H9 (cell line): ENCODE results near the gene PRR20A. TPM values are rescaled to one million over a fixed set of nuclear protein-coding genes. Genes with fewer than 3 reads are reported as not detected.

ENCODE experiments used
- DNase-seq: peaks from one replicate; pipeline ENCODE4 v3.0.0-alpha.2; 2017
- H2AFZ ChIP-seq: one replicate; pipeline ENCODE4 v1.6.1; 2013; ENCODE audit warnings: mild to moderate bottlenecking, low read length, control low read depth, moderate library complexity
- H2AK5ac ChIP-seq: 2 replicates; pipeline ENCODE4 v1.6.1; 2013; ENCODE audit warnings: low read length, control low read depth, mixed read lengths; ENCODE audit not compliant: insufficient read length
- H2BK120ac ChIP-seq: one replicate; pipeline ENCODE4 v1.6.1; 2013; ENCODE audit warnings: low read depth, mild to moderate bottlenecking, low read length, control low read depth, inconsistent platforms; ENCODE audit not compliant: poor library complexity, severe bottlenecking
- H2BK12ac ChIP-seq: 2 replicates; pipeline ENCODE4 v1.6.1; 2013; ENCODE audit warnings: low read length, control low read depth, mixed read lengths, low read depth; ENCODE audit not compliant: insufficient read length
- H2BK15ac ChIP-seq: 2 replicates; pipeline ENCODE4 v1.6.1; 2013; ENCODE audit warnings: low read depth, low read length, control low read depth
- H2BK20ac ChIP-seq: one replicate; pipeline ENCODE4 v1.6.1; 2013; ENCODE audit warnings: low read depth, mild to moderate bottlenecking, low read length, control low read depth, inconsistent platforms; ENCODE audit not compliant: poor library complexity, severe bottlenecking
- H2BK5ac ChIP-seq: 2 replicates; pipeline ENCODE4 v1.6.1; 2013; ENCODE audit warnings: low read length, control low read depth, mixed read lengths; ENCODE audit not compliant: insufficient read length
- H3K14ac ChIP-seq: 2 replicates; pipeline ENCODE4 v1.6.1; 2013; ENCODE audit warnings: low read length, control low read depth; ENCODE audit not compliant: insufficient read depth
- H3K18ac ChIP-seq: 2 replicates; pipeline ENCODE4 v1.6.1; 2013; ENCODE audit warnings: low read depth, mild to moderate bottlenecking, mixed read lengths, low read length, control low read depth; ENCODE audit not compliant: insufficient read length
- H3K23ac ChIP-seq: 2 replicates; pipeline ENCODE4 v1.6.1; 2013; ENCODE audit warnings: low read length, control low read depth, mixed read lengths, low read depth; ENCODE audit not compliant: insufficient read length
- H3K23me2 ChIP-seq: 2 replicates; pipeline ENCODE4 v1.6.1; 2013; ENCODE audit warnings: low read depth, mild to moderate bottlenecking, mixed read lengths, low read length, control low read depth; ENCODE audit not compliant: insufficient read length, poor library complexity, severe bottlenecking
- H3K27ac ChIP-seq: 2 replicates; pipeline ENCODE4 v1.5.1; 2013; ENCODE audit warnings: low read length, control low read depth, mixed read lengths, low read depth; ENCODE audit not compliant: insufficient read length
- H3K27me3 ChIP-seq: 2 replicates; pipeline ENCODE4 v1.6.1; 2013; ENCODE audit warnings: low read length, control low read depth, inconsistent platforms; ENCODE audit not compliant: insufficient read depth
- H3K4ac ChIP-seq: 2 replicates; pipeline ENCODE4 v1.6.1; 2013; ENCODE audit warnings: low read depth, mild to moderate bottlenecking, control low read depth, inconsistent platforms, low read length, moderate library complexity
- H3K4me1 ChIP-seq: 2 replicates; pipeline ENCODE4 v1.6.1; 2013; ENCODE audit warnings: low read length, control low read depth, inconsistent platforms; ENCODE audit not compliant: insufficient read depth
- H3K4me2 ChIP-seq: 2 replicates; pipeline ENCODE4 v1.6.1; 2013; ENCODE audit warnings: low read length, control low read depth, mixed read lengths; ENCODE audit not compliant: insufficient read length, insufficient read depth
- H3K56ac ChIP-seq: 2 replicates; pipeline ENCODE4 v1.6.1; 2013; ENCODE audit warnings: low read depth, mild to moderate bottlenecking, mixed read lengths, low read length, control low read depth; ENCODE audit not compliant: insufficient read length
- H3K79me1 ChIP-seq: 2 replicates; pipeline ENCODE4 v1.6.1; 2013; ENCODE audit warnings: low read depth, mild to moderate bottlenecking, moderate library complexity, low read length, control low read depth, inconsistent platforms; ENCODE audit not compliant: insufficient read depth, poor library complexity, severe bottlenecking
- H3K79me2 ChIP-seq: 2 replicates; pipeline ENCODE4 v1.6.1; 2013; ENCODE audit warnings: low read length, control low read depth, inconsistent platforms; ENCODE audit not compliant: insufficient read depth
- H3K9ac ChIP-seq: 2 replicates; pipeline ENCODE4 v1.6.1; 2013; ENCODE audit warnings: low read length, control low read depth, mixed read lengths; ENCODE audit not compliant: insufficient read length; ENCODE audit errors: extremely low read depth
- H3K9me3 ChIP-seq: one replicate; pipeline ENCODE4 v1.6.1; 2013; ENCODE audit warnings: low read depth, low read length, inconsistent platforms; ENCODE audit not compliant: control insufficient read depth
- H3T11ph ChIP-seq: one replicate; pipeline ENCODE4 v1.6.1; 2013; ENCODE audit warnings: mild to moderate bottlenecking, low read length, control low read depth, inconsistent platforms
- H4K20me1 ChIP-seq: one replicate; pipeline ENCODE4 v1.6.1; 2013; ENCODE audit not compliant: control insufficient read depth, insufficient read length, insufficient read depth
- H4K5ac ChIP-seq: 2 replicates; pipeline ENCODE4 v1.6.1; 2013; ENCODE audit warnings: low read depth, mild to moderate bottlenecking, mixed read lengths, low read length, control low read depth; ENCODE audit not compliant: insufficient read length
- H4K8ac ChIP-seq: replicated peaks from 2 replicates; pipeline ENCODE4 v1.6.1; 2013; ENCODE audit warnings: low read length, control low read depth, mixed read lengths, low read depth; ENCODE audit not compliant: insufficient read length
- H4K91ac ChIP-seq: 2 replicates; pipeline ENCODE4 v1.6.1; 2013; ENCODE audit warnings: low read depth, mild to moderate bottlenecking, moderate library complexity, mixed read lengths, low read length, control low read depth; ENCODE audit not compliant: insufficient read length
- H3K27ac Mint-ChIP-seq, 3 experiments: 2 replicates in 2 of 3; 3 replicates in 1 of 3; pipeline ENCODE4 v1.8.0; 2020 to 2021; ENCODE audit warnings: mixed read lengths in 3 of 3, mild to moderate bottlenecking in 1 of 3, moderate library complexity in 1 of 3
- H3K27me3 Mint-ChIP-seq: 2 replicates; pipeline ENCODE4 v1.8.0; 2021; ENCODE audit warnings: low read depth, mild to moderate bottlenecking, moderate library complexity, mixed read lengths
- H3K36me3 Mint-ChIP-seq, 3 experiments: 2 replicates in 2 of 3; 3 replicates in 1 of 3; pipeline ENCODE4 v1.8.0; 2020 to 2021; ENCODE audit warnings: low read depth in 3 of 3, mixed read lengths in 3 of 3; ENCODE audit not compliant: insufficient read depth in 1 of 3
- H3K4me1 Mint-ChIP-seq, 2 experiments: 2 replicates each; pipeline ENCODE4 v1.8.0; 2020; ENCODE audit warnings: mixed read lengths in 2 of 2
- H3K4me3 Mint-ChIP-seq, 2 experiments: 2 replicates in 1 of 2; 3 replicates in 1 of 2; pipeline ENCODE4 v1.8.0; 2020 to 2021; ENCODE audit warnings: mild to moderate bottlenecking in 2 of 2, mixed read lengths in 2 of 2, moderate library complexity in 1 of 2
- H3K9me3 Mint-ChIP-seq, 2 experiments: 2 replicates in 1 of 2; 3 replicates in 1 of 2; pipeline ENCODE4 v1.8.0; 2020; ENCODE audit warnings: mild to moderate bottlenecking in 2 of 2, mixed read lengths in 2 of 2, moderate library complexity in 1 of 2
- WGBS: extraction: QIAGEN DNeasy Blood & Tissue Kit; methylation state at CpG from one replicate; pipeline ENCODE4 v1.1.7; 2013; ENCODE audit warnings: missing lambda C conversion rate, low lambda C conversion rate, mixed read lengths; ENCODE audit not compliant: insufficient read length; ENCODE audit errors: extremely low coverage; 5-methylcytosine and 5-hydroxymethylcytosine counted together
- total RNA-seq: library from RNA; stranded (reverse); gene quantifications from 2 replicates; pipeline ENCODE4 v1.2.1, GENCODE V29; 2021
- TF ChIP-seq, protein P1 (sequence below): fragments of 200-600 bp; sonication (generic); conservative IDR thresholded peaks from 3 replicates; pipeline ENCODE4 v1.8.0; 2021; ENCODE audit warnings: antibody characterized with exemption, mild to moderate bottlenecking

PRR20A gene
- total RNA-seq, 1 experiment from 2014 or later = not detected

DNA sequence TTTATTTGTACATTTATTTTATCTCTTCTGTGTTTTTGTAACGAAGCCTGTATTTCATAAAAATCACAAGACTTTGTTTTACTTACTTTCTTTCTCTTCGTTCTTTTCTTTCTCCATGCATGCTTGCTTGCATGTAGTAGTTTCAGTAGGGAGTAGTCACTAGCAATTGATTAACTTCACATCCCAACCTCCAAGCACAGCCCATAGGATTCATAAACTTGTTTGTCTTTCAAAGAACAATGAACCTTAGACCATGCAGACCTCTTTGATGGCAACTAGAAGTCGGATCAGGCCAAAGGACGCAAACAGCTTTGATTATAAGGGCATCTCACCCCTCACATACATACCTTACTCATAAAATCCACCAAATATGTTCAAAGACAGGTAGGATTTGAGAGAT lies 3.1 kb upstream of the PRR20A start:
- 0 out of 5 replicates have a peak, but pooled peaks cover 0 to 2% of the 10 kb centered on the region in 2 experiments for H3K9me3 Mint-ChIP-seq

More for the DNA sequence above, 3.1 kb upstream of the PRR20A start:
- no peaks in the 10 kb centered on the region for H3K4me1 Mint-ChIP-seq
- H3K79me2 ChIP-seq = no peaks in the 10 kb centered on the region
- no CpG with 5 or more reads among the region's 4 CpGs for WGBS
- H3K18ac ChIP-seq = no peak overlapping the region
- no peaks in the 10 kb centered on the region; a peak in 1 of 7 replicates for H3K36me3 Mint-ChIP-seq
- no peak overlapping the region for H2BK15ac ChIP-seq
- no peaks in the 10 kb centered on the region for H3K27me3 Mint-ChIP-seq
- no peak overlapping the region for H3K4me2 ChIP-seq
- no peak overlapping the region for H2AK5ac ChIP-seq
- DNase-seq = no peak
- TF ChIP-seq, protein P1, sequence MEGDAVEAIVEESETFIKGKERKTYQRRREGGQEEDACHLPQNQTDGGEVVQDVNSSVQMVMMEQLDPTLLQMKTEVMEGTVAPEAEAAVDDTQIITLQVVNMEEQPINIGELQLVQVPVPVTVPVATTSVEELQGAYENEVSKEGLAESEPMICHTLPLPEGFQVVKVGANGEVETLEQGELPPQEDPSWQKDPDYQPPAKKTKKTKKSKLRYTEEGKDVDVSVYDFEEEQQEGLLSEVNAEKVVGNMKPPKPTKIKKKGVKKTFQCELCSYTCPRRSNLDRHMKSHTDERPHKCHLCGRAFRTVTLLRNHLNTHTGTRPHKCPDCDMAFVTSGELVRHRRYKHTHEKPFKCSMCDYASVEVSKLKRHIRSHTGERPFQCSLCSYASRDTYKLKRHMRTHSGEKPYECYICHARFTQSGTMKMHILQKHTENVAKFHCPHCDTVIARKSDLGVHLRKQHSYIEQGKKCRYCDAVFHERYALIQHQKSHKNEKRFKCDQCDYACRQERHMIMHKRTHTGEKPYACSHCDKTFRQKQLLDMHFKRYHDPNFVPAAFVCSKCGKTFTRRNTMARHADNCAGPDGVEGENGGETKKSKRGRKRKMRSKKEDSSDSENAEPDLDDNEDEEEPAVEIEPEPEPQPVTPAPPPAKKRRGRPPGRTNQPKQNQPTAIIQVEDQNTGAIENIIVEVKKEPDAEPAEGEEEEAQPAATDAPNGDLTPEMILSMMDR = no peak
- H3K79me1 ChIP-seq = no peaks in the 10 kb centered on the region
- no peak overlapping the region for H3K56ac ChIP-seq
- H3K23me2 ChIP-seq = no peaks in the 10 kb centered on the region
- no peaks in the 10 kb centered on the region for H3K9me3 ChIP-seq
- H4K20me1 ChIP-seq = no peaks in the 10 kb centered on the region
- H3T11ph ChIP-seq = no peak overlapping the region
- H2BK120ac ChIP-seq = no peak overlapping the region
- no peak overlapping the region for H2BK12ac ChIP-seq
- H3K27ac Mint-ChIP-seq = no peak overlapping the region
- no peaks in the 10 kb centered on the region for H3K27me3 ChIP-seq
- H3K9ac ChIP-seq = no peak overlapping the region
- H3K27ac ChIP-seq = no peak overlapping the region
- no peak overlapping the region for H4K91ac ChIP-seq
- H3K14ac ChIP-seq = no peak overlapping the region
- no peak overlapping the region for H3K4me3 Mint-ChIP-seq
- no peak overlapping the region for H3K4ac ChIP-seq
- H2AFZ ChIP-seq = no peak overlapping the region
- H3K4me1 ChIP-seq = no peaks in the 10 kb centered on the region
- no peak overlapping the region for H2BK5ac ChIP-seq
- no peak overlapping the region for H3K23ac ChIP-seq
- H4K5ac ChIP-seq = no peak overlapping the region
- H2BK20ac ChIP-seq = no peak overlapping the region
- H4K8ac ChIP-seq = no peak overlapping the region
